ENCODE results near the gene TIFAB.

Gene TIFAB

GRCh38 chr5:135422419-135422818 lies 29.7 kb downstream of the TIFAB start:
- DNase-seq = no peak

GRCh38 chr5:135417083-135417482 lies 35.1 kb downstream of the TIFAB start:
- no peak for DNase-seq

GRCh38 chr5:135405082-135405481 lies 47.1 kb downstream of the TIFAB start:
- no peak for DNase-seq

GRCh38 chr5:135402031-135402430 lies 50.1 kb downstream of the TIFAB start:
- DNase-seq = no peak

GRCh38 chr5:135400866-135401265 lies 51.3 kb downstream of the TIFAB start:
- no peak for DNase-seq

GRCh38 chr5:135399794-135400542 lies 52.2 kb downstream of the TIFAB start:
- no peak for DNase-seq

- DNase-seq = peak; percentile 83
Observed at GRCh38 chr5:135398855-135399793, 53.0 kb downstream of the TIFAB start, which contains the start of gene MACROH2A1. Gene MACROH2A1 (minus strand): TSS chr5:135399231. CDS start chr5:135389093, 10,138 bp downstream.

- peak; percentile 21 for DNase-seq
Observed at GRCh38 chr5:135398160-135398854, 53.8 kb downstream of the TIFAB start.

All from HCEC 1CT (cell line).